HepG2 (cell line): ENCODE data around the gene LEAP2. TPM values are rescaled to one million over a fixed set of nuclear protein-coding genes. Genes with fewer than 3 reads are reported as not detected.

ENCODE experiments used
- ARNT2 ChIP-seq: sonication (generic); formaldehyde crosslinking; IDR thresholded peaks from 2 replicates; pipeline ENCODE4 v1.8.0; 2022; ENCODE audit warnings: mild to moderate bottlenecking, low read depth, missing genetic modification reagents, moderate library complexity
- ATF4 ChIP-seq, 2 experiments: fragments of 450-650 bp in 1 of 2; sonication (generic) in 1 of 2; formaldehyde crosslinking; IDR thresholded peaks; 2 replicates each; pipeline versions ENCODE4 v1.5.0 to v1.8.0; 2020 to 2022; ENCODE audit warnings: mild to moderate bottlenecking in 1 of 2, missing genetic modification reagents in 1 of 2
- FUBP1 ChIP-seq: sonication (generic); formaldehyde crosslinking; IDR thresholded peaks from 2 replicates; pipeline ENCODE4 v1.5.1; 2020; ENCODE audit warnings: missing genetic modification reagents, mild to moderate bottlenecking, borderline replicate concordance
- KLF12 ChIP-seq: sonication (generic); formaldehyde crosslinking; IDR thresholded peaks from 2 replicates; pipeline ENCODE4 v1.4.0; 2020; ENCODE audit warnings: missing genetic modification reagents, borderline replicate concordance
- KLF13 ChIP-seq: sonication (generic); formaldehyde crosslinking; IDR thresholded peaks from 2 replicates; pipeline ENCODE4 v1.4.0; 2020; ENCODE audit warnings: mild to moderate bottlenecking, missing genetic modification reagents
- NAIF1 ChIP-seq: sonication (generic); formaldehyde crosslinking; IDR thresholded peaks from 2 replicates; pipeline ENCODE4 v1.5.0; 2020; ENCODE audit warnings: mild to moderate bottlenecking, missing genetic modification reagents, borderline replicate concordance
- NCOA2 ChIP-seq: sonication (generic); formaldehyde crosslinking; IDR thresholded peaks from 2 replicates; pipeline ENCODE4 v1.8.0; 2022; ENCODE audit warnings: inconsistent platforms
- NFAT5 ChIP-seq: sonication (generic); formaldehyde crosslinking; IDR thresholded peaks from 2 replicates; pipeline ENCODE4 v1.4.0; 2020; ENCODE audit warnings: missing genetic modification reagents
- RXRB ChIP-seq: IDR thresholded peaks from 2 replicates; pipeline ENCODE4 v1.6.1; 2016; ENCODE audit warnings: borderline replicate concordance, missing genetic modification reagents, missing compliant biosample characterization
- TBP ChIP-seq: sonication (generic); formaldehyde crosslinking; IDR thresholded peaks from 2 replicates; pipeline ENCODE4 v1.5.0; 2020; ENCODE audit warnings: missing genetic modification reagents
- TFAP4 ChIP-seq: sonication (generic); IDR thresholded peaks from 2 replicates; pipeline ENCODE4 v1.6.1; 2016; ENCODE audit warnings: low read depth, borderline replicate concordance
- TSC22D2 ChIP-seq: sonication (generic); formaldehyde crosslinking; IDR thresholded peaks from 2 replicates; pipeline ENCODE4 v1.5.1; 2020; ENCODE audit warnings: missing genetic modification reagents, mild to moderate bottlenecking, borderline replicate concordance
- ZFP37 ChIP-seq: sonication (generic); formaldehyde crosslinking; IDR thresholded peaks from 2 replicates; pipeline ENCODE4 v1.4.0; 2020; ENCODE audit warnings: missing genetic modification reagents, borderline replicate concordance
- ZKSCAN1 ChIP-seq: fragments of 150-350 bp; IDR thresholded peaks from 2 replicates; pipeline ENCODE4 v1.6.1; 2014; ENCODE audit warnings: low read length
- ZMYM2 ChIP-seq: sonication (generic); formaldehyde crosslinking; IDR thresholded peaks from 2 replicates; pipeline ENCODE4 v1.8.0; 2022; ENCODE audit warnings: mild to moderate bottlenecking, missing genetic modification reagents
- ZNF292 ChIP-seq: sonication (generic); formaldehyde crosslinking; IDR thresholded peaks from 2 replicates; pipeline ENCODE4 v1.8.1; 2022; ENCODE audit warnings: mild to moderate bottlenecking, low read depth, missing genetic modification reagents, borderline replicate concordance
- ZNF501 ChIP-seq: sonication (generic); formaldehyde crosslinking; IDR thresholded peaks from 2 replicates; pipeline ENCODE4 v1.5.1; 2020; ENCODE audit warnings: mild to moderate bottlenecking, moderate library complexity, missing genetic modification reagents
- ZNF737 ChIP-seq: sonication (generic); formaldehyde crosslinking; IDR thresholded peaks from 2 replicates; pipeline ENCODE4 v1.5.0; 2020; ENCODE audit warnings: missing genetic modification reagents, mild to moderate bottlenecking, borderline replicate concordance
- ZNF780A ChIP-seq: sonication (generic); formaldehyde crosslinking; IDR thresholded peaks from 2 replicates; pipeline ENCODE4 v1.8.0; 2022; ENCODE audit warnings: mild to moderate bottlenecking, missing genetic modification reagents, moderate library complexity
- ZSCAN12 ChIP-seq: sonication (generic); formaldehyde crosslinking; IDR thresholded peaks from 2 replicates; pipeline ENCODE4 v1.9.0; 2021; ENCODE audit warnings: mild to moderate bottlenecking, missing genetic modification reagents
- polyA plus RNA-seq, 8 experiments: library from polyadenylated mRNA; depleted of rRNA in 3 of 8; stranded (reverse) in 7 of 8; unstranded in 1 of 8; fragments of >200 nt; fragmentation: Illumina TruSeq in 4 of 8; extraction: Trizol in 4 of 8; gene quantifications; 2 replicates each; pipeline versions ENCODE4 v1.2.1 to v1.2.3, GENCODE V29; 2011 to 2016; ENCODE audit warnings: low read depth in 4 of 8, missing spikeins in 1 of 8, mixed read lengths in 1 of 8; ENCODE audit not compliant: insufficient read depth in 1 of 8
- total RNA-seq, 5 experiments: library from RNA; depleted of rRNA; stranded (reverse); fragments of >200 nt; fragmentation: Illumina TruSeq; extraction: Trizol; gene quantifications; 2 replicates each; pipeline ENCODE4 v1.2.3, GENCODE V29; 2016; ENCODE audit warnings: low read depth in 1 of 5

LEAP2 gene
- total and polyA plus RNA-seq, 2 of the 13 experiments (the other 11 are each of a cell fraction or from before 2014, with no cell fraction given): 23.9 to 51.9 TPM

- no peak for TF ChIP-seq FUBP1 (CRISPR knock-in tag)
- no peak for TF ChIP-seq TSC22D2 (CRISPR knock-in tag)
- peak; percentile 40; the same call in 1 of the 2 replicates for TF ChIP-seq NFAT5
- peak; percentile 54; the same call in 1 of the 2 replicates for TF ChIP-seq ZNF292 (CRISPR knock-in tag)
- 0 out of 2 replicates have a peak, but pooled peaks have one; percentile 49 for TF ChIP-seq ZNF780A
- peak in 1 of 2 experiments; percentile 13; a peak in 2 of 4 replicates for TF ChIP-seq ATF4 (CRISPR knock-in tag; IDR thresholded peaks at IDR 0.05)
- peak; percentile 19; the same call in 1 of the 2 replicates for TF ChIP-seq RXRB (CRISPR knock-in tag)
- TF ChIP-seq NAIF1 (CRISPR knock-in tag): no peak; the same call in 1 of the 2 replicates
- TF ChIP-seq ARNT2 (CRISPR knock-in tag): peak; percentile 84; the same call in 1 of the 2 replicates
- TF ChIP-seq ZNF737 (CRISPR knock-in tag): no peak
- 0 out of 2 replicates have a peak, but pooled peaks have one; percentile 33 for TF ChIP-seq KLF13 (CRISPR knock-in tag)
- no peak; the same call in 1 of the 2 replicates for TF ChIP-seq NCOA2 (CRISPR knock-in tag)
- TF ChIP-seq TFAP4: peak; percentile 49; the same call in 1 of the 2 replicates
- TF ChIP-seq TBP (CRISPR knock-in tag): no peak
- TF ChIP-seq ZNF501 (CRISPR knock-in tag): 0 out of 2 replicates have a peak, but pooled peaks have one; percentile 25
- TF ChIP-seq ZMYM2 (CRISPR knock-in tag): 0 out of 2 replicates have a peak, but pooled peaks have one; percentile 58
- 0 out of 2 replicates have a peak, but pooled peaks have one; percentile 21 for TF ChIP-seq ZSCAN12 (CRISPR knock-in tag)
- 0 out of 2 replicates have a peak, but pooled peaks have one; percentile 36 for TF ChIP-seq ZFP37 (CRISPR knock-in tag)
- TF ChIP-seq ZKSCAN1: no peak
- no peak for TF ChIP-seq KLF12 (CRISPR knock-in tag)
Measured at GRCh38 chr5:132829742-132830435, 43.6 kb upstream of the LEAP2 start (continued).
